Activated naive CD4-positive, alpha-beta T cell (primary cell): ENCODE results near the gene LTBP2.

ENCODE experiments used
- DNase-seq, 4 experiments: peaks; one replicate each; lab custom pipeline; 2025; lab: John Stamatoyannopoulos, UW

Gene LTBP2

GRCh38 chr14:74612350-74613021 lies 449 bp upstream of the LTBP2 start:
- DNase-seq, result peak; percentile 36 to 87 (median 63)

- no peak for DNase-seq
These were observed 979 bp downstream of the LTBP2 start for GRCh38 chr14:74610866-74611649.

- no peak for DNase-seq
These were observed 1.7 kb downstream of the LTBP2 start for GRCh38 chr14:74610199-74610865.

- no peak for DNase-seq
These were observed 2.3 kb downstream of the LTBP2 start for GRCh38 chr14:74609721-74610120.

- peak; percentile 62 to 79 (median 76) for DNase-seq
These were observed 3.0 kb downstream of the LTBP2 start for GRCh38 chr14:74608959-74609611.

GRCh38 chr14:74606727-74607126 lies 5.3 kb downstream of the LTBP2 start:
- DNase-seq, result no peak

GRCh38 chr14:74605531-74606223 lies 6.4 kb downstream of the LTBP2 start:
- DNase-seq, result no peak

GRCh38 chr14:74604911-74605310 lies 7.1 kb downstream of the LTBP2 start:
- no peak for DNase-seq

- DNase-seq, result no peak
These were observed 7.9 kb downstream of the LTBP2 start for GRCh38 chr14:74604157-74604556.

GRCh38 chr14:74601982-74602381 lies 10.1 kb downstream of the LTBP2 start:
- DNase-seq, result no peak

GRCh38 chr14:74599946-74600345 lies 12.1 kb downstream of the LTBP2 start:
- DNase-seq, result no peak

GRCh38 chr14:74599321-74599761 lies 12.7 kb downstream of the LTBP2 start:
- DNase-seq, result no peak

GRCh38 chr14:74596741-74597450 lies 15.1 kb downstream of the LTBP2 start:
- no peak for DNase-seq

- no peak for DNase-seq
These were observed 16.9 kb downstream of the LTBP2 start for GRCh38 chr14:74595006-74595735.

- DNase-seq, result no peak
These were observed 17.4 kb downstream of the LTBP2 start for GRCh38 chr14:74594606-74595005.

- DNase-seq, result no peak
These were observed 18.0 kb downstream of the LTBP2 start for GRCh38 chr14:74594029-74594428.

- DNase-seq, result no peak
These were observed 18.6 kb downstream of the LTBP2 start for GRCh38 chr14:74593241-74593953.

- no peak for DNase-seq
These were observed 19.4 kb downstream of the LTBP2 start for GRCh38 chr14:74592476-74593201.

GRCh38 chr14:74591899-74592298 lies 20.1 kb downstream of the LTBP2 start:
- no peak for DNase-seq
